Hepatocyte (in vitro differentiated cells): ENCODE measurements around the gene ZNF622.

Source experiments
- EZH2 ChIP-seq: fragments of 200-600 bp; sonication (generic); IDR thresholded peaks from 2 replicates; pipeline ENCODE4 v1.6.1; 2016; ENCODE audit warnings: antibody characterized with exemption, mild to moderate bottlenecking, borderline replicate concordance
- TF ChIP-seq, protein P1 (sequence below): fragments of 200-600 bp; sonication (generic); IDR thresholded peaks from 2 replicates; pipeline ENCODE4 v1.5.1; 2016; ENCODE audit warnings: antibody characterized with exemption, mild to moderate bottlenecking; ENCODE audit not compliant: poor library complexity

DNA sequence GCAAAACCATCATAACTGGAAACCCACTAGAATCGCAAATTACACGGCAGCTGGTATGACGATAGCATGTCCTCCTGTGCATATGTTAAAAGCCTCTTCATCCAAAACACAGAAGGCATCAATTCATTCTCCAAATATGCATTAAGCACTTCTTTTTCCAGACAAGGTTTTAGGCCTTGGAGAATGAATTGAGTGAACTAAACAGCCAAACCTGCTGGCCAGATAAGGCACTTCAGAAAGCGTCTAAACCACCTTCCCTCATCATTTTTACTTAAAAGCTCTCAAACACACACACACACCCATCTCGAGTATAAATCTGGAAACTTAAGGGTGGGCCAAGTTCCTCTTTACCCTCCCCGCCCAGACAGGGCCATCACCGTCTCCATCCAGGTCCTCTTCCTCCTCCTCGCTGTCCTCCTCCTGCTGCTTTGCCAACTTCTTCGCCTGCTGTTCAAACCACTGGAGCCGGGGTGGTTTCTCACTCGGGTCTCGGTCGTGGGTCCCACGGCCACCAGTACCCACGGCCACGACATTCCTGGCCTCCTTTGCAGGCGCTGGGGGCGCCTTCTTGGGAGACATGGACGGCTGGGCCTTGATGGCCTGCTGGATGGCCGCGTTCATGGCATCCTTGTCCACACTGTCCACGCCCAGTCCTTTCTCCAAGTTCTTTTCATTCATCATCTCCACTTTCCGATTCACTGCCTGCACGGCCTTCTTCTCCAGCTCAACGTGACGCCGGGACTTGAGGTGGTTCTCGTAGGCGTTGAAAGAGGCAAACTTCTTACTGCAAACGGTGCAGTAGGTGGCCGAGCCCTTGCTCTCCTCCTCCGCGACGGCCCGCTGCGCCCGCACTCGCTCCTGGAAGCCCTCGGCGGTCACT is 696 bp downstream of the ZNF622 start:
- TF ChIP-seq, protein P1, sequence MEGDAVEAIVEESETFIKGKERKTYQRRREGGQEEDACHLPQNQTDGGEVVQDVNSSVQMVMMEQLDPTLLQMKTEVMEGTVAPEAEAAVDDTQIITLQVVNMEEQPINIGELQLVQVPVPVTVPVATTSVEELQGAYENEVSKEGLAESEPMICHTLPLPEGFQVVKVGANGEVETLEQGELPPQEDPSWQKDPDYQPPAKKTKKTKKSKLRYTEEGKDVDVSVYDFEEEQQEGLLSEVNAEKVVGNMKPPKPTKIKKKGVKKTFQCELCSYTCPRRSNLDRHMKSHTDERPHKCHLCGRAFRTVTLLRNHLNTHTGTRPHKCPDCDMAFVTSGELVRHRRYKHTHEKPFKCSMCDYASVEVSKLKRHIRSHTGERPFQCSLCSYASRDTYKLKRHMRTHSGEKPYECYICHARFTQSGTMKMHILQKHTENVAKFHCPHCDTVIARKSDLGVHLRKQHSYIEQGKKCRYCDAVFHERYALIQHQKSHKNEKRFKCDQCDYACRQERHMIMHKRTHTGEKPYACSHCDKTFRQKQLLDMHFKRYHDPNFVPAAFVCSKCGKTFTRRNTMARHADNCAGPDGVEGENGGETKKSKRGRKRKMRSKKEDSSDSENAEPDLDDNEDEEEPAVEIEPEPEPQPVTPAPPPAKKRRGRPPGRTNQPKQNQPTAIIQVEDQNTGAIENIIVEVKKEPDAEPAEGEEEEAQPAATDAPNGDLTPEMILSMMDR = no peak
- TF ChIP-seq EZH2 = no peak
